IPS-20b (cell line): ENCODE measurements around the gene ARPC1B.
A peak's percentile ranks its signal among the peaks of the same experiment; 100 is the strongest.
"Not testable (repeated sequence)": the region's sequence is repeated elsewhere in the genome, so short reads cannot be mapped to it uniquely, and the experiment has no call there.

ENCODE experiments used
- H3K27ac ChIP-seq: one replicate; pipeline ENCODE4 v1.5.1; 2013; ENCODE audit warnings: low read length
- H3K27me3 ChIP-seq: 2 replicates; pipeline ENCODE4 v1.6.1; 2013; ENCODE audit warnings: mild to moderate bottlenecking, low read length, inconsistent platforms; ENCODE audit not compliant: insufficient read depth
- H3K36me3 ChIP-seq: 2 replicates; pipeline ENCODE4 v1.6.1; 2013; ENCODE audit warnings: low read depth, mild to moderate bottlenecking, inconsistent platforms, low read length, moderate library complexity; ENCODE audit not compliant: insufficient read depth
- H3K4me1 ChIP-seq: 2 replicates; pipeline ENCODE4 v1.6.1; 2013; ENCODE audit warnings: mild to moderate bottlenecking, control low read depth, inconsistent platforms, low read length, moderate library complexity; ENCODE audit not compliant: insufficient read depth
- H3K4me3 ChIP-seq: 2 replicates; pipeline ENCODE4 v1.5.1; 2013; ENCODE audit warnings: mild to moderate bottlenecking, low read length, inconsistent platforms
- H3K9ac ChIP-seq: 2 replicates; pipeline ENCODE4 v1.6.1; 2013; ENCODE audit warnings: low read depth, mild to moderate bottlenecking, inconsistent platforms, low read length, moderate library complexity
- H3K9me3 ChIP-seq: 2 replicates; pipeline ENCODE4 v1.6.1; 2013; ENCODE audit warnings: mild to moderate bottlenecking, low read depth, low read length, inconsistent platforms; ENCODE audit not compliant: insufficient read depth

The ARPC1B gene

DNA sequence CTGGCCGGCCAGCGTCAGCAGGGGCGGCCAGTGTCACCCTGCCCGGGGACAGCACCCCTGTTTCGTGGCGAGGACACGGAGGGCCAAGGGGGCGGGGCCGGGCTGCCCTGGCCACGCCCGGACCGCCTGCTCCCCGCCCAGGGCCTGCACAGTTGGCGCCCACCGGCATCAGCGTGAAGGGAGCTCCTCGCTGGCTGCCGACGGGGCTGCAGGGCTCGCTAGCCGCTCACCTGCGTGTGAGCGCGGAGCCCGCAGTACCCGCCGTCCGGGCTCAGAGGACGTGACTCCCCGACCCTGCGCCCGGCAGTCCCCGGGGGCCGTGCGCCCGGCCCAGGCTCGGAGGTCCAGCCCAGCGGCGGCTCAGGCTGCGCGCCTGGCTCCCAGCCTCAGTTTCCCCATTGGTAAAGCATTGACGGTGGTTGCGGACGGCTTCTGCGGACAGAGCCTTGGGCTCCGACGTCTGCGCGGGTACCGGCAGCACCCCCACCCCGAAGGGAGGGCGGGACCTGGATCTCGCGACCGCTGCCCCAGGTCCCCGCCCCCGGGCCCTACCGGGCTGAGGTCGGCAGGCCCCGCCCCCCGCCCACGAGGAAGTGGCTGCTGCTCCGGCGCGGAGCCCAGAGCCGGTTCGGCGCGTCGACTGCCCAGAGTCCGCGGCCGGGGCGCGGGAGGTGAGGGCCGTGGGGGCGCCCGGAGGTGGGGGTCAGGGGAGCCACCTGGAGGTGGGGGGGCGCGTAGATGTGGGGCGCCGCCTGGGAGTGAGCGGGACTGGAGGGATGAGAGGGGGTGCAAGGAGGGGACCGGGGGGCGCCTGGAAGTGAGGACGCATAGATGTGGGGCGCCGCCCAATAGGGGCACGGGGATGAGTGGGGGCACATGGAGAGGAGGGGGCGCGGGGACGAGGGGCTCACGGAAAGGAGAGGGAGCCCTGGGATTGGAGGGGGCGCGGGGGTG, at the start of gene ARPC1B:
ARPC1B (plus strand) TSS at position 620 of the 954 bp plus-strand sequence. CDS start 10,985 bp downstream, outside the sequence.
- Histone ChIP-seq H3K27me3 (peaks cover 3% of the 10 kb centered on the region; the same call in 1 of the 2 replicates), H3K4me3 (peak within 1 kb of the TSS; percentile 83), H3K9ac (peak within 1 kb of the TSS; percentile 75; the same call in 1 of the 2 replicates), H3K4me1 (no peaks in the 10 kb centered on the region), H3K36me3 (peaks cover 13% of the 10 kb centered on the region), H3K27ac (no peak within 1 kb of the TSS), H3K9me3 (no peaks in the 10 kb centered on the region)

DNA sequence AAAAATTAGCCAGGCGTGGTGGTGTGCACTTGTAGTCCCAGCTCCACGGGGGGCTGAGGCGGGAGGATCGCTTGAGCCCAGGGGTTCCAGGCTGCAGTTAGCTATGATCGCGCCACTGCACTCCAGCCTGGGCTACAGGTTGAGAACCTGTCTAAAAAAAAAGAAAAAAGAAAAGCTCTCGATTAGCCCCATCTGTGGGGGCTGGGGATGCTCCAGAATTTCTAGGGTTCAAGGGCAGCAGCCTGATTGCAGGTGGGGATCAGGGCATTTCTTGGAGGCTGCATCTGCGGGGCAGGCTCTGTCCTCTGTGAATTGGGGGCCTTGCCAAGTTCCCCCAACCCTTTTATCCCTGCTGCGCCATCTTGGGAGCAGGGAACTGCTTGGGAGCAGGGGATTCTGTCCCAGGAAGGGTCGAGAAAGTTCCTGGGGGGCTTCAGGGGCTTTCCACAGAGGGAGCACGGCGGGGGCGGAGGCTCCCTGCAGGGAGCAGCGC, 49.5 kb upstream of the ARPC1B start:
- no peaks in the 10 kb centered on the region for H3K9me3 ChIP-seq
- H3K9ac ChIP-seq, result peak overlapping the region; percentile 93
- peak overlapping the region; percentile 65 for H3K27ac ChIP-seq
- H3K27me3 ChIP-seq, result no peaks in the 10 kb centered on the region
- peaks cover 7% of the 10 kb centered on the region; the same call in 1 of the 2 replicates for H3K4me1 ChIP-seq
- no peaks in the 10 kb centered on the region for H3K36me3 ChIP-seq
- H3K4me3 ChIP-seq, result peak overlapping the region; percentile 84

DNA sequence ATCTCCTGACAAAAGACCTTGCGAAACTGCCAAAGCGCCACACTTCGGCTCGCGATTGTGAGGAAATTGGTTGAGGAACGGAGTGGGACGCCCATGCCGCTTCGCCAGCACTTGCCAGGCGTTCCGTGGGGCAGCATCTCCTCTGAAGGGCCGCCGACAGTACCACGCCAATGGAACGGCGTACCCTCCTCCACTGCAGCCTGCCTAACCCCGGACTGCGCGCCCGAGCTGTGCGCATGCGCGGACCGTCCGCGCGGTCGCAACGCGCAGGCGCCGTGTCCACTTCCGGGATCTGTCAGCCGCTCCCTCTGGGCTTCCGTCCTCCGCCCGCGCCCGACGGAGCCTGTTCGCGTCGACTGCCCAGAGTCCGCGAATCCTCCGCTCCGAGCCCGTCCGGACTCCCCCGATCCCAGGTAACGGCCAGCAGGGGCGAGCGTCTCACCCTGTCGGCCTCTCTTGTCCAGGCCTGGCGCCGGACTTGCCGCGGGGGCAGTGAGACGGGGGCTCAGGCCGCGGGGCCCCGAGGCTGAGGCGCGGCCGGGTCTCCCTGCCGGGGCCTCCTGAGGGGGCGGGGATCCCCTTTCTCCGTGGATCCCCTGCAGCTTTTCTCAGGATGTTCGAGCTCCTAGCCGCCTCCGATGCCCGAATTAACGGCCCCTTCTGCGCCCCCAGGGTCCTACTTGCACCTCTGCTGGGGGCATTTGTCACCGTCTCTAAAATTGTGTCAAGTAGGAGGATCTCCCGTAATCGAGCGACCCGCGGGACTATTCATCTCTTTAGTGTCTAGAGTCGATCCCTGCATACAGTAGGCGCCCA, 48.7 kb upstream of the ARPC1B start, which contains the start of gene ARPC1A:
ARPC1A (plus strand) TSS at position 307 of the 816 bp plus-strand sequence. CDS start 7,456 bp downstream, outside the sequence.
- H3K36me3 ChIP-seq, result no peaks in the 10 kb centered on the region
- H3K27ac ChIP-seq, result peak within 1 kb of the TSS; percentile 65
- H3K27me3 ChIP-seq, result no peaks in the 10 kb centered on the region
- H3K9ac ChIP-seq, result peak within 1 kb of the TSS; percentile 93
- no peaks in the 10 kb centered on the region; the same call in 1 of the 2 replicates for H3K4me1 ChIP-seq
- peak within 1 kb of the TSS; percentile 84 for H3K4me3 ChIP-seq
- H3K9me3 ChIP-seq, result no peaks in the 10 kb centered on the region

DNA sequence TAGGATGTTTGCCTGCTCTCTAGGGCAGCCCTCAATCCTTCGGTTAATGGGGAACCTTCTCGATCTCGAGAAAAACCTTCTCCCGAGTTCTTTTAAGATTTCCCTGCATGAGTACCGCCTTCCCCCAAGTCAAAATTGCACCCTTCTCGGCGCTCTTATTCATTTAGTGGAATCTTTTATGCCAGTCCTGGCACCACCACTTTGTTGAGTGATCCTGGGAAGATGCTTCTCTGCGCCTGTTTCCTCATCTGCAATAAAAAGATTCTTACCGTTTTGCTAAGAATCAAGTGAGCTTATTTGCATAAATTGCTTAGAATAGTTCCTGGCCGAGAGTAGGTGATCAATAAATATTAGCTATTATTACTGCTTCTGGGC, 48.1 kb upstream of the ARPC1B start:
- Histone ChIP-seq H3K4me1 (no peaks in the 10 kb centered on the region; the same call in 1 of the 2 replicates), H3K9me3 (no peaks in the 10 kb centered on the region), H3K9ac (peak overlapping the region; percentile 93), H3K27me3 (no peaks in the 10 kb centered on the region), H3K4me3 (peak overlapping the region; percentile 84), H3K27ac (no peak overlapping the region), H3K36me3 (no peaks in the 10 kb centered on the region)

DNA sequence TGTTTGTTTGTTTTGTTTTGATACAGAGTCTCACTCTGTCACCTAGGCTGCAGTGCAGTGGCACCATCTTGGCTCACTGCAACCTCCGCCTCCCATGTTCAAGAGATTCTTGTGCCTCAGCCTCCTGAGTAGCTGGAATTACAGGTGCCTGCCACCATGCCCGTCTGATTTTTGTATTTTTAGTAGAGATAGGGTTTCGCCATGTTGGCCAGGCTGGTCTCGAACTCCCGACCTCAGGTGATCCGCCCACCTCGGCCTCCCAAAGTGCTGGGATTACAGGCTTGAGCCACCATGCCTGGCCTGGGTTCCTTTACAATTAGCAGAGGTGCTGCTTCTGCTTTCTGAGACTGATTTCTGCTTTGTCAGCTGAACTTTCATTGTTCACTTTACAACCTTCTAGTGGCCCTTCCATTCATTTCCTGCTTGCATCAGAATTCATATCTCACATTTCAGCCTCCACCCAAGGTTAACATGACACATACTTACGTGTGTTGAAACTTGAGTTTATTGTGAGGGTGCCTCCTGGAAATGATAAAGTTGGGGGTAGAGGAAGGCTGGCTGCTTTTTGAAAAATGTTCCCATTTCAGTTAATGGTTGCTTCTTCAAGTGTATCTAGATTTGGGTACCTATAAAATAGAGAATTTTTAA, 44.1 kb upstream of the ARPC1B start:
- H3K36me3 ChIP-seq, result peaks cover 16% of the 10 kb centered on the region
- H3K9ac ChIP-seq, H3K4me3 ChIP-seq, H3K27ac ChIP-seq, H3K9me3 ChIP-seq, H3K4me1 ChIP-seq, H3K27me3 ChIP-seq: not testable (repeated sequence)

DNA sequence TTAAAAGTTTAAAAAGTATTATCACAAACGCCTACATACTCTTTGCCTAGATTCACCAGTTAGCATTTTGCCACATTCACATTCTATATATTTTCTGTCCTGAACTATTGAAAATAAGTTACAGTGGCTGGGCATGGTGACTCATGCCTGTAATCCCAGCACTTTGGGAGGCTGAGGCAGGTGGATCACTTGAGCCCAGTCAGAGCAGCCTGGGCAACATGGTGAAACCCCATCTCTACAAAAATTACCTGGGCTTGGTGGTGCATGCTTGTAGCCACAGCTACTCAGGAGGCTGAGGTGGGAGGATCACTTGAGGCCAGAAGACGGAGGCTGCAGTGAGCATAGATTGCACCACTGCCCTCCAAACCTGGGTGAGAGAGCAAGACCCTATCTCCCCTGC, 43.5 kb upstream of the ARPC1B start:
- no peak overlapping the region for H3K27ac ChIP-seq
- H3K4me3 ChIP-seq, result no peak overlapping the region
- H3K27me3 ChIP-seq, result no peaks in the 10 kb centered on the region
- H3K9ac ChIP-seq, result no peak overlapping the region
- peaks cover 21% of the 10 kb centered on the region for H3K36me3 ChIP-seq
- no peaks in the 10 kb centered on the region; the same call in 1 of the 2 replicates for H3K4me1 ChIP-seq
- H3K9me3 ChIP-seq, result no peaks in the 10 kb centered on the region

DNA sequence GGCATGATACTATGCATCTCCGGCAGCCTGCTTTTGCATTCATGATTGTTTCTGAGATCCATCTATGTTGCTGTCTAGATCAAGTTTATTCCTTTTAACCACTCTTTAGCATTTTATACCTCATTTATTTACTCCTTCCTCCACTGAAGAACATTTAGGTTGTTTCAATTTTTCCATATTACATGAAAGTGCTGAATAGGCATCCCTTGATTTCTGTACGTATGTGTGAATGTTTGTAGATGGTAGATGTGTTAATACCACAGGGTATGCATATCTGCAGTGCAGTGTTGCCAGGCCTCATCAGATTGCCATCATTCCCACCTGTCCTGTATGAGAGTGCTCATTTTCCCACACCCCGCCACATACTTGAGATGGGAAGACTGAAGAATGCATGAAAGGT, 34.9 kb upstream of the ARPC1B start:
- Histone ChIP-seq H3K9ac (no peak overlapping the region), H3K4me1 (no peaks in the 10 kb centered on the region), H3K36me3 (peaks cover 56% of the 10 kb centered on the region), H3K27ac (no peak overlapping the region), H3K9me3 (no peaks in the 10 kb centered on the region), H3K4me3 (no peak overlapping the region), H3K27me3 (no peaks in the 10 kb centered on the region)

DNA sequence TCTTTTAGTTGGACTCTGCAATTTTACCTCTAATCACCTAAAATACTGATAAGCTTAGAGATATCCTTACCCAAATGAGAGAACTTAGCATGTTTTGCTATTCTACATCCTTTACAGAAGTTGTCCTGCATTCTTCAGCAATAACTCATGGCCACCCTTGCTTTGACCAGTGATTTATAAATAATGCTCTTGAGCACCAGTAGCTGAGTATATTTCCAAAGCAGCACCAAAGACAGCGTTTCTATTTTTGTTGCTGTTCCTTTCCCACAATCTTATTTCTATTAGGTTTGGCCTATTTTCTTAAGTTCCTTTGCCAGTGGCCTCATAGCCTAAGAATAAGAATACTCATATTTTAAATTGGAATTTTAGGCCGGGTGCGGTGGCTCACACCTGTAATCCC, 33.9 kb upstream of the ARPC1B start:
- no peaks in the 10 kb centered on the region for H3K4me1 ChIP-seq
- no peaks in the 10 kb centered on the region for H3K27me3 ChIP-seq
- peaks cover 59% of the 10 kb centered on the region for H3K36me3 ChIP-seq
- no peak overlapping the region for H3K4me3 ChIP-seq
- H3K9ac ChIP-seq, result no peak overlapping the region
- H3K9me3 ChIP-seq, result no peaks in the 10 kb centered on the region
- H3K27ac ChIP-seq, result no peak overlapping the region

DNA sequence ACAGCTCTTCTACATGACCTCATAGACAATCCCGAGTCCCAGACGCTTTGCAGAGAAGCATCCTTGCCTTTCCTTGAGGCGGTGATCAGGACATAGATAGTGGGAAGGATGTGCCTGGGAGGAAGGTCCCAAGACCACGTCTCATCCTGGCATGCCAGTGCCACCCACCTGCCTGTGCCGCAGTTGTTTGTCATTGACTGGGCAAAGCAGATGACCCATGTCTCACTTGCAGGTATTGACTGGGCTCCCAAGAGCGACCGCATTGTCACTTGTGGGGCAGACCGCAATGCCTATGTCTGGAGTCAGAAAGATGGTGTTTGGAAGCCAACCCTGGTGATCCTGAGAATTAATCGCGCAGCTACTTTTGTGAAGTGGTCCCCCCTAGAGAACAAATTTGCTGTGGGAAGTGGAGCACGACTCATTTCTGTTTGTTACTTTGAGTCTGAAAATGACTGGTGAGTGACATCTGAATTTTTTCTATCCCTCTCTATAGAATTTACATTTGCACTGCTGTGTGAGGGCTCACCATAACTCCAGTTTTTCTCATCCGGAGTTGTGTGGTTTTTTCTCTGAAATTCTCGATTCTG, 30.4 kb upstream of the ARPC1B start:
- H3K36me3 ChIP-seq, result peaks cover 63% of the 10 kb centered on the region

DNA sequence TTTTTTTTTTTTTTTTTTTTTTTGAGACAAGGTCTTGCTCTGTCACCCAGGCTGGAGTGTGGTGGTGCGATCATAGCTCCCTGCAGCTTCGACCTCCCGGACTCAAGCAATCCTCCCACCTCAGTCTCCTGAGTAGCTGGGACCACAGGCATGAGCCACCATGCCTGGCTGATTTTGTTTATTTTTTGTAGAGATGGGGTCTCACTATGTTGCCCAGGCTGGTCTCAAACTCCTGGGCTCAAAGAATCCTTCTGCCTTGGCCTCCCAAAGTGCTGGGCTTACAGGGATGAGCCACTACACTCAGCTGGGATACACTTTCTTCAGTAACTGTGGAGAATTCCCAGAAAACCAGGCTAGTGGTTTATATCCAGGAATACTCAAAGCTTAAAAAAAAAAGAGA, 23.9 kb upstream of the ARPC1B start:
- H3K4me3 ChIP-seq, H3K4me1 ChIP-seq, H3K27ac ChIP-seq, H3K27me3 ChIP-seq, H3K9me3 ChIP-seq, H3K9ac ChIP-seq: not testable (repeated sequence)
- H3K36me3 ChIP-seq, result peaks cover 53% of the 10 kb centered on the region

More for the DNA sequence above, 30.4 kb upstream of the ARPC1B start:
- no peak overlapping the region for H3K9ac ChIP-seq
- H3K4me1 ChIP-seq, result no peaks in the 10 kb centered on the region
- no peak overlapping the region for H3K4me3 ChIP-seq
- no peaks in the 10 kb centered on the region for H3K9me3 ChIP-seq
- H3K27me3 ChIP-seq, result no peaks in the 10 kb centered on the region
- H3K27ac ChIP-seq, result no peak overlapping the region

DNA sequence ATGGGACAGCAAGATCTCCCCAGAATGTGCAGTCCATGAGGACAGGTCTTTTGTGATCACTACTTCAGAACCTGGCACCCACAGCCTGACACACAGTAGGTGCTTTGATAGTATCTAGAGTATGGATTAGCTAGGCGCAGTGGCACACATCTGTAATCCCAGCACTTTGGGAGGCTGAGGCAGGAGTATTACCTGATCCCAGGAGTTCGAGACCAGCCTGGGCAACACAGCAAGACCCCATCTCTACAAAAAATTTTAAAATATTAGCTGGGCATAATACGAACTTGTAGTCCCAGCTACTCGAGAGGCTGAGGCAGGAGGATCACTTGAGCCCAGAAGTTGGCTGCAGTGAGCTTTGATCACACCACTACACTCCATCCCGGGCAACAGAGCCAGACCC, 22.3 kb upstream of the ARPC1B start:
- no peaks in the 10 kb centered on the region for H3K4me1 ChIP-seq
- H3K36me3 ChIP-seq, result peaks cover 51% of the 10 kb centered on the region

More for the DNA sequence above, 22.3 kb upstream of the ARPC1B start:
- no peaks in the 10 kb centered on the region for H3K9me3 ChIP-seq
- H3K4me3 ChIP-seq, result no peak overlapping the region
- H3K27me3 ChIP-seq, result no peaks in the 10 kb centered on the region
- no peak overlapping the region for H3K9ac ChIP-seq
- H3K27ac ChIP-seq, result no peak overlapping the region
